A673 (cell line): ENCODE results near the gene AVPR1B. TPM values are rescaled to one million over a fixed set of nuclear protein-coding genes. Genes with fewer than 3 reads are reported as not detected.
"Not testable (repeated sequence)": the region's sequence is repeated elsewhere in the genome, so short reads cannot be mapped to it uniquely, and the experiment has no call there.

Experiments used
- BruUV-seq: library from RNA; stranded (reverse); fragments of 400-500 nt; replicated peaks from 2 replicates; lab custom pipeline; 2021; lab: Mats Ljungman, UMichigan
- CTCF ChIA-PET: fragments of 300-600 bp; sonication (Branson Sonifier 250); formaldehyde crosslinking; loops from one replicate; lab custom pipeline; 2022; ENCODE audit warnings: antibody characterized with exemption; lab: Charles Lee
- POLR2A ChIA-PET: fragments of 300-600 bp; sonication (Branson Sonifier 250); formaldehyde crosslinking; loops from one replicate; lab custom pipeline; 2022; ENCODE audit warnings: antibody characterized with exemption; ENCODE audit not compliant: low non-redundant PET; lab: Charles Lee
- DNase-seq: peaks from one replicate; pipeline ENCODE4 v3.0.0-alpha.2; 2015; ENCODE audit warnings: low spot score
- H3K27ac ChIP-seq: fragments of 200-600 bp; sonication (generic); 2 replicates; pipeline ENCODE4 v1.5.1; 2016; ENCODE audit warnings: mixed run types, low read depth, mild to moderate bottlenecking, mixed read lengths, antibody characterized with exemption, low read length; ENCODE audit not compliant: poor library complexity, severe bottlenecking
- H3K27me3 ChIP-seq: fragments of 200-600 bp; sonication (generic); replicated peaks from 2 replicates; pipeline ENCODE4 v1.6.1; 2017; ENCODE audit warnings: mixed run types, low read depth, mild to moderate bottlenecking, mixed read lengths, antibody characterized with exemption, low read length; ENCODE audit not compliant: insufficient read depth, poor library complexity
- H3K36me3 ChIP-seq: fragments of 200-600 bp; sonication (generic); 2 replicates; pipeline ENCODE4 v1.6.1; 2016; ENCODE audit warnings: mixed run types, mild to moderate bottlenecking, mixed read lengths, antibody characterized with exemption, low read length; ENCODE audit not compliant: insufficient read depth, poor library complexity, severe bottlenecking
- H3K4me1 ChIP-seq: fragments of 200-600 bp; sonication (generic); 2 replicates; pipeline ENCODE4 v1.6.1; 2017; ENCODE audit warnings: mixed run types, mild to moderate bottlenecking, mixed read lengths, antibody characterized with exemption, low read length; ENCODE audit not compliant: insufficient read depth, poor library complexity, severe bottlenecking
- H3K4me3 ChIP-seq: fragments of 200-600 bp; sonication (generic); 2 replicates; pipeline ENCODE4 v1.5.1; 2016; ENCODE audit warnings: low read depth, mixed run types, mild to moderate bottlenecking, mixed read lengths, low read length; ENCODE audit not compliant: poor library complexity, severe bottlenecking
- H3K9me3 ChIP-seq: fragments of 200-600 bp; sonication (generic); 2 replicates; pipeline ENCODE4 v1.6.1; 2016; ENCODE audit warnings: mixed run types, low read depth, mild to moderate bottlenecking, mixed read lengths, antibody characterized with exemption, low read length; ENCODE audit not compliant: poor library complexity, severe bottlenecking
- CTCF ChIP-seq: fragments of 300-800, 200-600 bp; sonication (generic); conservative IDR thresholded peaks from 2 replicates; pipeline ENCODE4 v1.5.1; 2017; ENCODE audit warnings: low read depth, mild to moderate bottlenecking, antibody characterized with exemption, low read length, moderate library complexity, mixed read lengths
- EZH2 ChIP-seq: fragments of 200-600 bp; sonication (generic); IDR thresholded peaks from 2 replicates; pipeline ENCODE4 v1.6.1; 2017; ENCODE audit warnings: borderline replicate concordance, low read depth, mild to moderate bottlenecking, mixed read lengths, antibody characterized with exemption, low read length; ENCODE audit not compliant: poor library complexity, severe bottlenecking
- intact Hi-C: fragments of 100-400 bp; cut with micrococcal nuclease; formaldehyde crosslinking; loops from one replicate; pipeline ENCODE4 v1.10.0; 2022; ENCODE audit not compliant: unreplicated experiment
- total RNA-seq: library from RNA; stranded (reverse); gene quantifications from 2 replicates; pipeline ENCODE4 v1.2.3, GENCODE V29; 2021

Gene AVPR1B
- total RNA-seq, 1 experiment from 2014 or later: not detected

GRCh38 chr1:206065547-206066145 lies 51.5 kb downstream of the AVPR1B start:
- no peaks in the 10 kb centered on the region for H3K9me3 ChIP-seq
- ChIA-PET CTCF (no interaction called here), POLR2A (no interaction called here)
- H3K4me1 ChIP-seq: no peaks in the 10 kb centered on the region
- no peak for DNase-seq
- no peaks in the 10 kb centered on the region for H3K36me3 ChIP-seq
- no peak overlapping the region for H3K4me3 ChIP-seq
- no peaks in the 10 kb centered on the region for H3K27me3 ChIP-seq
- no peak overlapping the region for H3K27ac ChIP-seq
- intact Hi-C loops: no loop called here
- TF ChIP-seq CTCF: no peak
- TF ChIP-seq EZH2: no peak
- no TSS peak for BruUV-seq

- BruUV-seq, CTCF ChIA-PET, H3K4me1 ChIP-seq, DNase-seq, H3K27ac ChIP-seq, H3K4me3 ChIP-seq, H3K27me3 ChIP-seq, H3K36me3 ChIP-seq, POLR2A ChIA-PET, H3K9me3 ChIP-seq, intact Hi-C loops: not testable (repeated sequence)
Observed at GRCh38 chr1:206064501-206064900, 52.7 kb downstream of the AVPR1B start.

- H3K27me3 ChIP-seq, CTCF ChIA-PET, DNase-seq, H3K4me3 ChIP-seq, H3K36me3 ChIP-seq, H3K9me3 ChIP-seq, H3K27ac ChIP-seq, intact Hi-C loops, H3K4me1 ChIP-seq, POLR2A ChIA-PET, BruUV-seq: not testable (repeated sequence)
Observed at GRCh38 chr1:206064001-206064400, 53.2 kb downstream of the AVPR1B start.

- no peak overlapping the region for H3K27ac ChIP-seq
- no peaks in the 10 kb centered on the region for H3K36me3 ChIP-seq
- no peak for TF ChIP-seq EZH2
- no peak for TF ChIP-seq CTCF
- H3K4me1 ChIP-seq: no peaks in the 10 kb centered on the region
- intact Hi-C loops: no loop called here
- ChIA-PET POLR2A (no interaction called here), CTCF (no interaction called here)
- H3K27me3 ChIP-seq: no peaks in the 10 kb centered on the region
- DNase-seq: no peak
- no peaks in the 10 kb centered on the region for H3K9me3 ChIP-seq
- no TSS peak for BruUV-seq
- no peak overlapping the region for H3K4me3 ChIP-seq
Observed at GRCh38 chr1:206062464-206062863, 54.7 kb downstream of the AVPR1B start.
